ENCODE results near the gene CYP51A1. TPM values are rescaled to one million over a fixed set of nuclear protein-coding genes. Genes with fewer than 3 reads are reported as not detected.

Gene CYP51A1
- polyA plus RNA-seq, 1 donor from 2014 or later: 137 TPM

DNA sequence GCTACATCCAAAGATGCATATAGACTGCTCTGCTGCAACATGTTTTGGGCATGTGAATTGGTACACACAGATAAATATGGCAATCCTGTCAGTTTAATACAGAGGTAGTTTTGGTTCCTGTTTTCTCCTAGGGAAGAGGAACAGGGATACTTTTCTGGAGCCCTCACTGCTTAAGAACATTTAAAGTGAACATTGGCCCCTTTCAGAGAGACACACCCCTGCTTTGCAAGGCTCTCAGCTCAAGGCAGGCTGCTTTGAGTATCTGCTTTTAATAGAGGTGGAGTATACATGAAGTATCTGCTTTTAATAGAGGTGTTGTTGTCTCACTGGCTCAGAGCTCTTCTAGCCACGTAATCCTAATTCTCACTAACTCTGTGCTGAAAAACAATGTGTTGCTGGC, 38.9 kb downstream of the CYP51A1 start:
- H4K20me1 ChIP-seq (ENCODE audit: insufficient read depth): no peaks in the 10 kb centered on the region
- no peak overlapping the region for H2AFZ ChIP-seq (ENCODE audit: low read depth, low read length)
- H3K9me2 ChIP-seq (ENCODE audit: insufficient read depth, low read length): no peaks in the 10 kb centered on the region
- H3K27ac ChIP-seq (ENCODE audit: low read length): no peak overlapping the region
- peaks cover 19% of the 10 kb centered on the region for H3K36me3 ChIP-seq (ENCODE audit: insufficient read depth, low read length)
- H3K9ac ChIP-seq (ENCODE audit: low read length): no peak overlapping the region
- no peaks in the 10 kb centered on the region for H3F3A ChIP-seq (ENCODE audit: insufficient read depth, low read length, poor library complexity, severe bottlenecking)
- no peak overlapping the region for H3K4me3 ChIP-seq (ENCODE audit: low read length)
- H3K4me2 ChIP-seq (ENCODE audit: low read length): no peak overlapping the region
- H3K79me2 ChIP-seq (replicated peaks; ENCODE audit: insufficient read depth, low read length): no peaks in the 10 kb centered on the region
- TF ChIP-seq RAD21 (conservative IDR thresholded peaks at IDR 0.05): no peak
- no peak for TF ChIP-seq EP300 (conservative IDR thresholded peaks at IDR 0.05; ENCODE audit: poor library complexity, severe bottlenecking)
- no peak for TF ChIP-seq EZH2 (IDR thresholded peaks at IDR 0.05; ENCODE audit: borderline replicate concordance, insufficient read depth, low read length, poor library complexity, severe bottlenecking)
- TF ChIP-seq, protein P1, sequence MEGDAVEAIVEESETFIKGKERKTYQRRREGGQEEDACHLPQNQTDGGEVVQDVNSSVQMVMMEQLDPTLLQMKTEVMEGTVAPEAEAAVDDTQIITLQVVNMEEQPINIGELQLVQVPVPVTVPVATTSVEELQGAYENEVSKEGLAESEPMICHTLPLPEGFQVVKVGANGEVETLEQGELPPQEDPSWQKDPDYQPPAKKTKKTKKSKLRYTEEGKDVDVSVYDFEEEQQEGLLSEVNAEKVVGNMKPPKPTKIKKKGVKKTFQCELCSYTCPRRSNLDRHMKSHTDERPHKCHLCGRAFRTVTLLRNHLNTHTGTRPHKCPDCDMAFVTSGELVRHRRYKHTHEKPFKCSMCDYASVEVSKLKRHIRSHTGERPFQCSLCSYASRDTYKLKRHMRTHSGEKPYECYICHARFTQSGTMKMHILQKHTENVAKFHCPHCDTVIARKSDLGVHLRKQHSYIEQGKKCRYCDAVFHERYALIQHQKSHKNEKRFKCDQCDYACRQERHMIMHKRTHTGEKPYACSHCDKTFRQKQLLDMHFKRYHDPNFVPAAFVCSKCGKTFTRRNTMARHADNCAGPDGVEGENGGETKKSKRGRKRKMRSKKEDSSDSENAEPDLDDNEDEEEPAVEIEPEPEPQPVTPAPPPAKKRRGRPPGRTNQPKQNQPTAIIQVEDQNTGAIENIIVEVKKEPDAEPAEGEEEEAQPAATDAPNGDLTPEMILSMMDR (IDR thresholded peaks at IDR 0.05; ENCODE audit: poor library complexity, severe bottlenecking): no peak
- no peak for TF ChIP-seq TAF1 (IDR thresholded peaks at IDR 0.05; ENCODE audit: low read depth)
- no peak for TF ChIP-seq MXI1 (conservative IDR thresholded peaks at IDR 0.05; ENCODE audit: poor library complexity, severe bottlenecking)
- TF ChIP-seq SMC3 (conservative IDR thresholded peaks at IDR 0.05; ENCODE audit: poor library complexity): no peak
- TF ChIP-seq, protein P2, sequence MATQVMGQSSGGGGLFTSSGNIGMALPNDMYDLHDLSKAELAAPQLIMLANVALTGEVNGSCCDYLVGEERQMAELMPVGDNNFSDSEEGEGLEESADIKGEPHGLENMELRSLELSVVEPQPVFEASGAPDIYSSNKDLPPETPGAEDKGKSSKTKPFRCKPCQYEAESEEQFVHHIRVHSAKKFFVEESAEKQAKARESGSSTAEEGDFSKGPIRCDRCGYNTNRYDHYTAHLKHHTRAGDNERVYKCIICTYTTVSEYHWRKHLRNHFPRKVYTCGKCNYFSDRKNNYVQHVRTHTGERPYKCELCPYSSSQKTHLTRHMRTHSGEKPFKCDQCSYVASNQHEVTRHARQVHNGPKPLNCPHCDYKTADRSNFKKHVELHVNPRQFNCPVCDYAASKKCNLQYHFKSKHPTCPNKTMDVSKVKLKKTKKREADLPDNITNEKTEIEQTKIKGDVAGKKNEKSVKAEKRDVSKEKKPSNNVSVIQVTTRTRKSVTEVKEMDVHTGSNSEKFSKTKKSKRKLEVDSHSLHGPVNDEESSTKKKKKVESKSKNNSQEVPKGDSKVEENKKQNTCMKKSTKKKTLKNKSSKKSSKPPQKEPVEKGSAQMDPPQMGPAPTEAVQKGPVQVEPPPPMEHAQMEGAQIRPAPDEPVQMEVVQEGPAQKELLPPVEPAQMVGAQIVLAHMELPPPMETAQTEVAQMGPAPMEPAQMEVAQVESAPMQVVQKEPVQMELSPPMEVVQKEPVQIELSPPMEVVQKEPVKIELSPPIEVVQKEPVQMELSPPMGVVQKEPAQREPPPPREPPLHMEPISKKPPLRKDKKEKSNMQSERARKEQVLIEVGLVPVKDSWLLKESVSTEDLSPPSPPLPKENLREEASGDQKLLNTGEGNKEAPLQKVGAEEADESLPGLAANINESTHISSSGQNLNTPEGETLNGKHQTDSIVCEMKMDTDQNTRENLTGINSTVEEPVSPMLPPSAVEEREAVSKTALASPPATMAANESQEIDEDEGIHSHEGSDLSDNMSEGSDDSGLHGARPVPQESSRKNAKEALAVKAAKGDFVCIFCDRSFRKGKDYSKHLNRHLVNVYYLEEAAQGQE (IDR thresholded peaks at IDR 0.05; ENCODE audit: borderline replicate concordance): no peak
- H3K27me3 ChIP-seq (ENCODE audit: insufficient read depth, low read depth, low read length): no peaks in the 10 kb centered on the region
- no peaks in the 10 kb centered on the region for H3K9me3 ChIP-seq (ENCODE audit: low read length)

DNA sequence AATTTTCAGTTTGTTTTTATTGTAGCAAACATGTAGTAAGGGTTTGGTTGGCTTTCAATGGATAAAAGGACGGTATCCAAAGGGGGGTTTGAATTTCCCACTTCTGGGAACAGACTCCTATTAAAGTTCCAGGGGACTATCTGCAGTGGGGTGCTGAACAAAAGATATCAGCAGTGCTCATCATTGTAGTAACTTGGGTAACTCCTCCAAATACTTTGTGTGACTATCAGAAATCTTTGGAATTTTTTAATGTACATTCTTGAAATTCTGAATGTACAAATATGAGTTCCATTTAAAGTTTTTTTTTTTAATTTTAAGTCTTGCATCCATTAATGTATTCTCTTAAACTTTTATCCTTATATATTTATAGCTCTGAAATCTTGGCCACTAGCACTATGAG, 42.1 kb downstream of the CYP51A1 start:
- no peaks in the 10 kb centered on the region for H3K27me3 ChIP-seq (ENCODE audit: insufficient read depth, low read depth, low read length)
- H3F3A ChIP-seq (ENCODE audit: insufficient read depth, low read length, poor library complexity, severe bottlenecking): no peaks in the 10 kb centered on the region
- peaks cover 41% of the 10 kb centered on the region for H3K36me3 ChIP-seq (ENCODE audit: insufficient read depth, low read length)
- H3K9ac ChIP-seq (ENCODE audit: low read length): no peak overlapping the region
- no peak overlapping the region for H3K4me2 ChIP-seq (ENCODE audit: low read length)
- H2AFZ ChIP-seq (ENCODE audit: low read depth, low read length): no peak overlapping the region
- H3K4me3 ChIP-seq (ENCODE audit: low read length): no peak overlapping the region
- H3K79me2 ChIP-seq (replicated peaks; ENCODE audit: insufficient read depth, low read length): no peaks in the 10 kb centered on the region
- TF ChIP-seq TAF1 (IDR thresholded peaks at IDR 0.05; ENCODE audit: low read depth) (no peak), MXI1 (conservative IDR thresholded peaks at IDR 0.05; ENCODE audit: poor library complexity, severe bottlenecking) (no peak), EZH2 (IDR thresholded peaks at IDR 0.05; ENCODE audit: borderline replicate concordance, insufficient read depth, low read length, poor library complexity, severe bottlenecking) (no peak), POLR2AphosphoS5 (IDR thresholded peaks at IDR 0.05) (no peak), SMC3 (conservative IDR thresholded peaks at IDR 0.05; ENCODE audit: poor library complexity) (no peak), RAD21 (conservative IDR thresholded peaks at IDR 0.05) (no peak), EP300 (conservative IDR thresholded peaks at IDR 0.05; ENCODE audit: poor library complexity, severe bottlenecking) (no peak)
- TF ChIP-seq, protein P1 (IDR thresholded peaks at IDR 0.05; ENCODE audit: poor library complexity, severe bottlenecking): no peak
- TF ChIP-seq, protein P2 (IDR thresholded peaks at IDR 0.05; ENCODE audit: borderline replicate concordance): no peak
- H3K9me2 ChIP-seq (ENCODE audit: insufficient read depth, low read length): no peaks in the 10 kb centered on the region
- no peaks in the 10 kb centered on the region for H3K9me3 ChIP-seq (ENCODE audit: low read length)
- H4K20me1 ChIP-seq (ENCODE audit: insufficient read depth): no peaks in the 10 kb centered on the region
- no peak overlapping the region for H3K27ac ChIP-seq (ENCODE audit: low read length)

Data from neural cell (in vitro differentiated cells).